Parathyroid adenoma (tissue), 2 donors: ENCODE results near the gene FOXN3.

Experiments
- H2AFZ ChIP-seq: fragments of 300-600 bp; sonication (generic); one replicate; pipeline ENCODE4 v1.7.0; 2017; ENCODE audit warnings: antibody characterized with exemption, mild to moderate bottlenecking
- H3K27ac ChIP-seq: fragments of 300-600 bp; sonication (generic); one replicate; pipeline ENCODE4 v1.7.0; 2017
- H3K27me3 ChIP-seq: fragments of 300-600 bp; sonication (generic); one replicate; pipeline ENCODE4 v1.7.0; 2017; ENCODE audit warnings: low read length; ENCODE audit not compliant: control insufficient read depth, insufficient read depth
- H3K36me3 ChIP-seq: fragments of 300-600 bp; sonication (generic); one replicate; pipeline ENCODE4 v1.7.0; 2017; ENCODE audit warnings: low read length; ENCODE audit not compliant: control insufficient read depth, insufficient read depth
- H3K4me1 ChIP-seq: fragments of 300-600 bp; sonication (generic); one replicate; pipeline ENCODE4 v1.7.0; 2017; ENCODE audit warnings: control low read depth
- H3K4me2 ChIP-seq: fragments of 300-600 bp; sonication (generic); one replicate; pipeline ENCODE4 v1.7.0; 2017; ENCODE audit warnings: low read length
- H3K4me3 ChIP-seq: fragments of 300-600 bp; sonication (generic); one replicate; pipeline ENCODE4 v1.7.0; 2017; ENCODE audit warnings: low read depth, low read length
- H3K79me2 ChIP-seq: fragments of 300-600 bp; sonication (generic); one replicate; pipeline ENCODE4 v1.7.0; 2017; ENCODE audit warnings: control low read depth
- H3K9ac ChIP-seq: fragments of 300-600 bp; sonication (generic); one replicate; pipeline ENCODE4 v1.7.0; 2017; ENCODE audit warnings: mild to moderate bottlenecking
- H3K9me3 ChIP-seq: fragments of 300-600 bp; sonication (generic); one replicate; pipeline ENCODE4 v1.7.0; 2017; ENCODE audit warnings: low read length; ENCODE audit not compliant: control insufficient read depth
- CTCF ChIP-seq: fragments of 300-600 bp; sonication (generic); IDR thresholded peaks from one replicate; pipeline ENCODE4 v1.7.0; 2017; ENCODE audit warnings: antibody characterized with exemption, mild to moderate bottlenecking
- donor health status: primary hyperparathyroidism.

FOXN3 gene

DNA sequence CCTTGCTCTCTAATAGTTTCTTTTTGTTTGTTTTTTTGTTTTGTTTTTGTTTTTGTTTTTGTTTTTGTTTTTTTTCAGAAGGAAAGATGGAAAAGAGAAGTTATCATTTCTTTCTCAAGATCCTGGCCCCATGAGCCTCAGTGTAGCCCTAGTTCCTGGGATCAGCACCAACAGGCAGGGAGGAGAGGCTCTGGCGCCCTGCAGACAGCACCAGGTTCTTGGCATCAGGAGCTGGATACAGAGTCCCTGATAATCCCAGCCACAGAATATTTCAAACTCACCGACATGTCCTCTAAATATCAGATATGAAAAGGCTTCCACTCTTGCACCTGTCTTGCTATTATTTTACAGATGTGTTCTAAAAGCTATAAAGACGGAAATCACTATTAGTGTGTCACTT is 52.7 kb downstream of the FOXN3 start:
- peaks cover 22% of the 10 kb centered on the region for H3K4me1 ChIP-seq
- H3K27me3 ChIP-seq = no peaks in the 10 kb centered on the region
- H3K36me3 ChIP-seq = no peaks in the 10 kb centered on the region
- H3K4me2 ChIP-seq = no peak overlapping the region
- H2AFZ ChIP-seq = no peak overlapping the region
- no peak for TF ChIP-seq CTCF
- no peak overlapping the region for H3K4me3 ChIP-seq
- no peak overlapping the region for H3K9ac ChIP-seq
- H3K9me3 ChIP-seq = no peaks in the 10 kb centered on the region
- H3K79me2 ChIP-seq = peaks cover 30% of the 10 kb centered on the region
- no peak overlapping the region for H3K27ac ChIP-seq

GRCh38 chr14:89360277-89360676 is 56.8 kb downstream of the FOXN3 start:
- H3K27ac ChIP-seq = no peak overlapping the region
- H3K9ac ChIP-seq = no peak overlapping the region
- TF ChIP-seq CTCF = no peak
- H3K9me3 ChIP-seq = no peaks in the 10 kb centered on the region
- no peaks in the 10 kb centered on the region for H3K27me3 ChIP-seq
- peaks cover 28% of the 10 kb centered on the region for H3K79me2 ChIP-seq
- no peaks in the 10 kb centered on the region for H3K36me3 ChIP-seq
- H2AFZ ChIP-seq = no peak overlapping the region
- no peak overlapping the region for H3K4me2 ChIP-seq
- H3K4me3 ChIP-seq = no peak overlapping the region
- peaks cover 7% of the 10 kb centered on the region for H3K4me1 ChIP-seq

- H3K9me3 ChIP-seq = no peaks in the 10 kb centered on the region
- no peak overlapping the region for H3K4me2 ChIP-seq
- H3K9ac ChIP-seq = no peak overlapping the region
- H3K79me2 ChIP-seq = peaks cover 23% of the 10 kb centered on the region
- no peak overlapping the region for H3K4me3 ChIP-seq
- no peaks in the 10 kb centered on the region for H3K27me3 ChIP-seq
- H3K4me1 ChIP-seq = peaks cover 6% of the 10 kb centered on the region
- no peak overlapping the region for H3K27ac ChIP-seq
- TF ChIP-seq CTCF = no peak
- H2AFZ ChIP-seq = no peak overlapping the region
- no peaks in the 10 kb centered on the region for H3K36me3 ChIP-seq
These were observed 57.4 kb downstream of the FOXN3 start for GRCh38 chr14:89359477-89360222.

GRCh38 chr14:89357655-89358297 is 59.3 kb downstream of the FOXN3 start:
- TF ChIP-seq CTCF = no peak
- Histone ChIP-seq H3K4me2 (no peak overlapping the region), H2AFZ (no peak overlapping the region), H3K27me3 (no peaks in the 10 kb centered on the region), H3K9ac (no peak overlapping the region), H3K4me1 (peaks cover 7% of the 10 kb centered on the region), H3K27ac (no peak overlapping the region), H3K79me2 (peaks cover 14% of the 10 kb centered on the region), H3K9me3 (no peaks in the 10 kb centered on the region), H3K4me3 (no peak overlapping the region), H3K36me3 (no peaks in the 10 kb centered on the region)
